CD4-positive, alpha-beta T cell treated with Interleukin-10 for 1 hour (primary cell): Measurements from ENCODE around the gene TAC4.

Experiments used
- DNase-seq: peaks from one replicate; pipeline ENCODE4 v3.0.0-alpha.2; 2020

The TAC4 gene

DNA sequence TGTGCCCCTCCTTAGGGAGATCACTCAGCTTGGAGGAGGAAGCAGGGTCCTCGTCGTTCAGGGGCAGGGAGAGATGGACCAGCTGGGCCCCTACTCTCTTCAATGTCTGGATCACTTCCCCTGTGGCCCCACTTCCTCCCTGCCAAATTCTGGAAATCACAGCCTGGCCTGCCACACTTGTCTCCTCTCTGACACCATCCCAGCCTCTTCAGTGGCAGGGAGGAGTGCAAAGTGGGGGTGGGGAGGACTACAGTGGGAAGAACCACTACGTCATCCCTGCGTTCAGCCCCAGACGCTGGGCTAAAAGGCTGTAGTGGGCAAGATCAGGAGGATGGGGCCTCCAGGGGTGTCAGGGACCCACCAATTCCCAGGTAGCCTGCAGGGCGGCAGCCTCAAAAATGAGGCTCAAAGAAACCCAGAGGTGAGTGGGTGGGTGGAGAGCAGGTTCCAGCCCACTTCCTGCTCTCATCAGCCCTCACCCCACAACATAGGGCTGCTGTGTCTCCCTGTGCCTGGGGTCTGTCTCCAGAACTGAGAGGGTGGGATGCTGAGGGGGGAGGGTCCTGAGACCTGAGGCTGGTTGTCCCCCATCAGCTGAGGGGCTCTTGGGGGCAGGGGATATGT lies 25.0 kb upstream of the TAC4 start:
- no peak for DNase-seq

DNA sequence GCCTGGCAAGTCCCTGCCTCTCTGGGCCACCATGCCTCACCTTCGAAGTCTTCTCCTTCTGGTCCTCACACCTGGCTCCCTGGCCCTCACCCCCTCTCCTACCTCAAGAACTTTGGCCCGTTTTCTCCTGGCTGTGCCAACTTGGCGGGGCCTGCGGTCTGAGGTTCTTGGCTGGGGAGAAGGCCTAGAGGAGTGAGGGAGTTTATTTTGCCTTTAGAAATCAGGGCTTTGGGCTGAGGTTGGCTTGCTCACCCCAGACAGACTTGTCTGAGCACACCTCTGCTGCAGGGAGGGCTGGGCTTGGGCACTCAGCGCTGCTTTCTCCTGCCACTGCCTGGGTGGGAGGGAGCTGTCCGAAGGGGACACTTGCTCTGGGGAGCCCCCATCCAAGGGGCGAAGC lies 23.3 kb upstream of the TAC4 start:
- no peak for DNase-seq

- no peak for DNase-seq
These were observed 22.4 kb upstream of the TAC4 start for GRCh38 chr17:49870298-49870697.

DNA sequence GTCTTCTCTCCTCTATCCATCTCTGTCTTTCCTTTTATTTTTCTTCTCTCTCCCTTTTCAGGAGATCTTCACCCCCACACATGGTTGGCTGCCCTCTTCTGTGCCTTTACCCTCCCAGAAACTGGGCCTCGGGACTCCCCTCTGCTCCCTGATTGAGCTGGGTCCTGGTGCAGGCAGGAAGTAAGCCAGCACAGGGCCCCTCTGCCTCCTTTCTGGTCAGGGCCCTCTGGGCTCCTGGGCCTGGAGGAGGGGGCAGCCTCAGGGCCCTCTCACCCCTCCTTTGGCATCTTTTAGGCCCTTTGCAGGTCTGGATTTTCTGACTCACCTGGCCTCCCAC lies 21.1 kb upstream of the TAC4 start:
- no peak for DNase-seq

GRCh38 chr17:49866882-49867413 lies 19.1 kb upstream of the TAC4 start:
- no peak for DNase-seq

DNA sequence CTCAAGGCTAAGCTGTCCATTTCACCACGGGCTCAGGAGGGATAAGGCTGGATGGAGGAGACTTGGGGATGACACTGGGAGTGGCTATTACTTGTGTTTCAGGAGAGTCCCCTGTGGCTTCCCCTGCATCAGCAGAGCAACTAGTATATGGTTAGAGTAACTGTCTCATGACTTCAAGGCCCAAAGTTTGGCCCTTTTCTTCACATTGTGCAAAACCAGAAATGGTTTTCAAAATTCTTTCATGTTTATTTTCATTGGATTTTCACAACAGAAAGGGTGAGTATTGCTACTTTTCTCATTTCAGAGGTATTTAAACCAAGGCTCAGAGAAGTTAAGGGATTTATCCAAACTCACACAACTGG lies 18.1 kb upstream of the TAC4 start:
- DNase-seq = no peak

- DNase-seq = no peak
These were observed 15.0 kb upstream of the TAC4 start for GRCh38 chr17:49862781-49863331.

GRCh38 chr17:49861150-49861884 lies 13.4 kb upstream of the TAC4 start:
- peak; percentile 63 for DNase-seq

DNA sequence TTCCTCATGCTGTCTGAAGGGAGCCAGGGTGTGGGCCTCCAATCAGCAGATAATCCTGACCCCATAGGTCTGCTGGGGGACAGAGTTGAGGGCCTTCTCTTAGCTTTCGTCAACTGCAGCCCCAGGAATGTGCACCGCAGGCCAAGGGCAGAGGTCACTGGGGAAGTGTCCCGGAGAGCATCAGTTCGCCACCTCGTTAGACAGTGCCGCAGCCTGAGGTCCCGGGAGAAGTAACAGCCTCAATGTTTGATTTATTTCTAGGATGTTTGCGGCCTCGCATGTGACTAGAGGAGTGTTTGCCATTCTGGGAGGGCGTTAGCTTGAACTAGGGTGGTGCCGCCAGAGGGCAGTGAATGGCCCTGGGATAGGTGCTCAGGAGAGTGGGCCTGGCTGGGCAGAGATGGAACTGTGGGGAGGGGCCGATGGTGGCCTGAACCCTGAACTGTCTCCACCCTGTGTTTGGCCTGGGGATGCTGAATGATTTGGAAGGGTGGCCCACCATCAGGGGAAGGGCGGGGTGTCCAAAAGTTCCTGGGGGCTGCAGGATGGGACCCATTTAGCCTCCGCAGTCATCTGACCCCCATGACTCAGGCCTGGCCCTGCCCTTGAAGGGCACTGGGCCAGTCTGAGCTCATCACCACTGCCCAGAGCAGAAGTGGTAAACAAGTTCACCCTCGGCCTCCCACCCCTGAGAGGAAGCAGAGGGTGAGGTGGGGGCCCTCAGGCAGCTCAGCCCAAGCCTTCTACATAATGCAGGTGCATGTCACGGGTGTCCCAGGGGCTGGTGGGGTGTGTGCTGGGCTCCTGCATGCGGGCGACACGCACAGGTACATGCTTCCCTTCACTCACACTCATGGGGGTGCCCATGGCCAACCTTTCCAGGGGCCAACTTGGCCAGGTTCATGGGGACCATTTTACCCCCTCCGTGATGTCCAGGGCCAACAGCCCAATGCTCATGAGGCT lies 12.4 kb upstream of the TAC4 start:
- DNase-seq = no peak

DNA sequence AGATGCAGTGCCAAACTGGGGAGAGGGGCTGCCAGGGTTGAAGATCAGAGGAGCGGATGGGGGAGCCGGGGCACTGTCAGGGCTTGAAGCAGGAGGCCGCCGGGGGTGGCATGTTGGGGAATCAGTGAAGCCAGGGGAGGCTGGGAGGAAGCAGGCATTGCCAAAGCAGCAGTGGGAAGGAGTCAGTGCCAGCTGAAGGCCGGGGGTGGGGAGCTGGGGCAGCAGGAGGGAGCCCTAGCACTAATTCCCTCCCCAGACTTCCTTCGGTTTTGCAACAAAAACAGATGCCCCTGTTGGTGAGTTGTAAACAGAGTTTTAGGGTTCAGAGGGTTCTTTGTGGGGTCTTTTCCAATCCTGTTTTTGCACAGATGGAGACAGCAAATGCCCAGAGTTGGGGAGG lies 10.9 kb upstream of the TAC4 start:
- no peak for DNase-seq

DNA sequence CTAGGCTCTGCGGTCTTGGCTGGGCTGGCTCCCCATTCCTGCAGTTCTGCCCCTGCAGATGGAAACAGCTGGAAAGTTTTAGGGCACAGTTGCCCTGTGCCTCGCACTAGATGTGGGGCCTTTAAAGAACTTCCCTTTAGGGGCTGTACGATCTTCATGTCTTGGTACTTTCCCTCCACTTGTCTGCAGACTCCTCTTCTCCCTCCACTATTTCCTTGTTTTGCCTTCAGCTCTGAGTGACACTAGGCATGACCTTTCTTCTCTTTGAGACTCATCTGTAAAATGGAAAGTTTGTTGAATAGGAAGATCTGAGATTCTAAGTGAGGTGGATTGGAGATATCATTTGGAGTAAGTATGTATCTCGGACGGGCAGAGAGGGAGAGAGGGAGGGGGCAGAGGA lies 6.3 kb upstream of the TAC4 start:
- DNase-seq = no peak

DNA sequence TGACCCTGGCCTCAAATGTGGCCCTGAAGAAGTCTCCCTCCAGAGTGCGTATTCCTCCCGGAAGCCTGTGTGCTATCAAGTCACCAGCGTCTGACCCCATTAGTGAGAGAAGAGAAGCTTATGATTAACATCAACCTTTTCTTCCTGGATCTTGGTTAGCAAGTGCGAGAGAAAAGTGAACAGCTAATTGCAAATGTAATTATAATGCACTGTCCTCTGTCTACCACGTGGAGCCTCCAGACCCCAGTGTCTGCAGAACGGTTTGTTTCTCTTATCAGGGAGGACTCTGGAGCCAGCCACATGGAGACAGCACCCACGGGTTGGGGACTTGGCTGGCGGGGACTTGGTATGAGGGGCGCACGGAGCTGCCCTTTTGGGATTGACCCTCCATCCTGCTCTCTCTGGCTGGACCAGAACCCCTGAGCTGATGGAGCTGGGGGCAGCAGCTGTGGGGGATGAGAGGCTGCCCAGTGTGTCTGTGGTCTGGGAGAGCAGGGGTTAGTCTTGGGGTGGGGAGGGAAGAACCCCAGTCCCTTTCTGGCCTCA lies 5.7 kb upstream of the TAC4 start:
- DNase-seq = no peak

GRCh38 chr17:49851387-49852291 lies 3.8 kb upstream of the TAC4 start:
- peak; percentile 74 for DNase-seq

GRCh38 chr17:49850772-49851386 lies 3.0 kb upstream of the TAC4 start:
- peak; percentile 13 for DNase-seq

GRCh38 chr17:49850218-49850610 lies 2.3 kb upstream of the TAC4 start:
- DNase-seq = no peak

GRCh38 chr17:49848739-49849138 lies 870 bp upstream of the TAC4 start:
- DNase-seq = no peak

DNA sequence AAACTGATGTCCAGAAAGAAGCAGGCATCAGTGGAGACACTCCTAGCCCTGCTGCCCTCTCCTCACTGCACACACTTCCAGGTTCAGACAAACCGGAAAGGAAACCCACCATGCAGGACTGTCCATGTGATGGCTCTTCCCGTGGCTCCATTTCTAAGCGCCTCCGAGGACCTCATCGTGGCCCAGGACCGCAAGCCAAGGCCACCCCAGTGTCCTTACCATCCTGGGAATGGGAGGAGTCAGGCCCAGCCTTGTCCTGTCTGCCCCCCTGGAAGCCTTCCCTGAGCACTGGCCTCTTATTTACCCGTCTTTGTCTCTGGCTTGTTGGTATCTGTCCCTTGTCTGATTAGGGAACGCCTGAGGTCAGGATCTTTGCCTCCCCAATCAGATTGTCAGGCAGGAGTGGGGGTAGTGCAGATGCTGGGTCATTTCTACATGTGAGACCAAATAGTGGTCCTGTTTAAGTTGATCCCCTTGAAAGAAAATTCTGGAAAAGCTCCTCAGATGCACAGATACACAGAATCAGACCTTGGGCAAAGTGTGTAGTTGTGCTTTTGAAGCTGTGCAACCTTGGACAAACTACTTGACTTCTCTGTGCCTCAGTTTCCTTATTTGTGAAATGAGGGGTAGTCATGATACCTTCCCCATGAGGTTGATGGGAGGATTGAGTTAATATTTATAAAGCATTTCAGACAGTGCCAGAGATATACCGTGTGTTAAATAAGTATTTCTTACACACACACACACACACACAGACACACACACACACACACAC lies 744 bp downstream of the TAC4 start:
- DNase-seq = no peak

DNA sequence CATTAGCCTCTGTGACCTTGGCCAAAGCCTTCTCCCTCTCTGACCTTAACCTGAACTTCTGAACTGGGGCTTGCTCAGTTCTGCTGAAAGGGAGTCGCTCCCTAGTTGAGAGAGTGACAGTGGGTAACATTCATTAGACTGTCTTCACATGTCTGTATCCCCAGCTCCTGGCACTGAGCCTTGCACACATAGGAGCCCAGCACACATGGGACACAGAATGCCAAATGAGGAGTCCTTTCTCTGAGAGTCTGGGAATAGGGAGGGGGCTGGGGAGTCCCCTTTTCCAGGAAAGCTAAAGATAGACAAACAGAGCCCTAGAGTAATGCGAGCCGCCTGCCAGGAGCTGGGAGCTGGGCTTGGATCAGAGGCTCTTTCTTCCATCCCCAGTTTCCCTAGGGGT lies 2.5 kb downstream of the TAC4 start:
- no peak for DNase-seq

- DNase-seq = peak; percentile 41
These were observed 4.0 kb downstream of the TAC4 start for GRCh38 chr17:49843774-49844350.

GRCh38 chr17:49842846-49843245 lies 5.0 kb downstream of the TAC4 start:
- no peak for DNase-seq
